H1 (cell line): ENCODE results near the gene PRR7. TPM values are rescaled to one million over a fixed set of nuclear protein-coding genes. Genes with fewer than 3 reads are reported as not detected.

Source experiments
- BRCA1 ChIP-seq: IDR thresholded peaks from 2 replicates; pipeline ENCODE4 v1.6.1; 2012; ENCODE audit warnings: low read depth, low read length, improper control_type of control experiment
- KDM5A ChIP-seq: fragments of 200-600 bp; IDR thresholded peaks from 2 replicates; pipeline ENCODE4 v1.7.1; 2012; ENCODE audit warnings: mild to moderate bottlenecking, low read length, inconsistent platforms, mixed read lengths
- POLR2AphosphoS5 ChIP-seq: IDR thresholded peaks from 2 replicates; pipeline ENCODE4 v1.6.1; 2011; ENCODE audit warnings: low read depth, low read length
- polyA plus RNA-seq, 7 experiments: library from polyadenylated mRNA; depleted of rRNA in 3 of 7; stranded (reverse) in 5 of 7; unstranded in 2 of 7; fragments of >200 nt in 5 of 7; fragments of 200-250 nt in 2 of 7; gene quantifications; 1 replicate in 5 of 7; 2 replicates in 1 of 7; 4 replicates in 1 of 7; pipeline versions ENCODE4 v1.2.1 to v1.2.3, GENCODE V29; 2011 to 2013; ENCODE audit warnings: missing spikeins in 2 of 7, mixed read lengths in 2 of 7
- total RNA-seq: library from RNA; stranded (reverse); fragmentation: NEBNext Ultra II Directional; extraction: Animal tissue kit (Norgen Biotek cat#: 25700); gene quantifications from 2 replicates; pipeline ENCODE4 v1.2.1, GENCODE V29; 2021

PRR7 gene
- total and polyA plus RNA-seq, 2 of the 8 experiments (the other 6 are each of a cell fraction or from before 2014, with no cell fraction given), result 8.0 to 11.8 TPM

- no peak for TF ChIP-seq KDM5A
- TF ChIP-seq POLR2AphosphoS5, result no peak
- no peak for TF ChIP-seq BRCA1
These were observed 56.3 kb downstream of the PRR7 start (continued) for GRCh38 chr5:177502886-177503285.
